ENCODE measurements around the gene LRMDA. TPM values are rescaled to one million over a fixed set of nuclear protein-coding genes. Genes with fewer than 3 reads are reported as not detected.

The LRMDA gene
- total RNA-seq, 2 experiments from 2014 or later: not detected

DNA sequence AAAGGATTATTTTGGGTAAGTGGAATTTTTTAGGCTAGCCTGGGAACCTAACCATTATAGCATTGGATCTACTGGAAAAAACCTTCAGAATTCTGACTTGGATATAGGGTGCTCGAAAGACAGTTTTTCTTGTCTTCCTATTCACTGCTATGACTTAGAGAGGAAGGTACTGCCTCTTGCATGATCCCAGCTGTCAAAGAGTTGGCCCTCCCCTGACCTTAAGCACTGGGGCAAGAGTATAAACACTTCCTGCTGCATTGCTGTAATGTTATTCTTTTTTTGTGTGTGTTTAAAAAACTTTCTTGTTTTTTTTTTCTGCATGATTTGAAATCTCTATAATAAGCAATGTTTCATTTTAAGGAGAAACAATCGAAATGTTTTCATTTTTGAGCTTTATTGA lies 113.0 kb downstream of the LRMDA start:
- peaks cover 38% of the 10 kb centered on the region for H3K27me3 Mint-ChIP-seq

DNA sequence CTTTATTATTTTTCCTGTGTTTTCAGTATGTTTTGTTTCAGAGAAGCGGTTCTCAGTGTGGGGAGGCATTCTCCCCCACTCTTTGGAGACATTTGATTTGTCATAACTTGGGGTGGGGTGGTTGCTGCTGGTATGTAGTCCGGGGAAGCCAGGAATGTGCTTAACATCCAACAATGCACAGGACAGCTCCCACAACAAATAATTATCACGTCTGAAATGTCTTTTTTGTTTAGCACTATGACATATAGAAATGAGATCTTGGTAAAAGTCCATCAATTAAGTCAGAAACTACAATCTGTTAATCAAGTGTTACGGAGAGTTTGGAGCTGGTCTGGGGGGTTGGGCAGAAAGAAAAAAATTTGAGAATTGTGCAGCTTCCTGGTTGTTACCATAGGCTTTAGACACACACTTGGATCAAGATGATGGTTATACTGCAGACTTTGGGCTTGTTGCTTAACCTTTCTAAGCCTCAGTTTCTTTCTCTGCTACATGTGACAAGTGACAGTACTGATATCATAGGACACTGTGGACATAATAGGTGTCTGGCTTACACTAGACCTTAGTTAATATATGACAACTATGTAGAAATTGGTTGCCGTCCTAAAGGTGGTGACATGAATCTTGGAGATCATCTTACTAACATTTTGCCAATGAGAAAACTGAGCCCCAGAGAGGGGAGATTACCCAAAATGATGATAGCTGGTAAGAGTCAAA lies 113.7 kb downstream of the LRMDA start:
- no peaks in the 10 kb centered on the region for H3K9me3 Mint-ChIP-seq
- H3K4me1 ChIP-seq (ENCODE audit: insufficient read depth, low read length): no peaks in the 10 kb centered on the region
- no peak overlapping the region for H3K27ac Mint-ChIP-seq
- H3K9me3 ChIP-seq (ENCODE audit: control insufficient read depth in 1 of 2, insufficient read depth in 1 of 2, low read length in 2 of 2): no peaks in the 10 kb centered on the region
- peaks cover 38% of the 10 kb centered on the region for H3K27me3 Mint-ChIP-seq
- no peak overlapping the region for H3K4me3 ChIP-seq (ENCODE audit: low read length)
- no peaks in the 10 kb centered on the region for H3K4me1 Mint-ChIP-seq (ENCODE audit: low read depth)
- no peak overlapping the region for H3K4me3 Mint-ChIP-seq
- no peak for ATAC-seq (ENCODE audit: poor library complexity)
- CTCF ChIA-PET: no interaction called here
- POLR2A ChIA-PET: no interaction called here
- H3K27ac ChIP-seq (ENCODE audit: low read depth in 1 of 2, low read length in 2 of 2): no peak overlapping the region
- no peak for DNase-seq
- no peaks in the 10 kb centered on the region for H3K36me3 ChIP-seq (ENCODE audit: insufficient read depth, low read length)
- peaks cover 0 to 3% of the 10 kb centered on the region in 2 experiments for H3K27me3 ChIP-seq (ENCODE audit: control insufficient read depth in 1 of 2, insufficient read depth in 2 of 2, low read length in 2 of 2)
- TF ChIP-seq, protein P1, sequence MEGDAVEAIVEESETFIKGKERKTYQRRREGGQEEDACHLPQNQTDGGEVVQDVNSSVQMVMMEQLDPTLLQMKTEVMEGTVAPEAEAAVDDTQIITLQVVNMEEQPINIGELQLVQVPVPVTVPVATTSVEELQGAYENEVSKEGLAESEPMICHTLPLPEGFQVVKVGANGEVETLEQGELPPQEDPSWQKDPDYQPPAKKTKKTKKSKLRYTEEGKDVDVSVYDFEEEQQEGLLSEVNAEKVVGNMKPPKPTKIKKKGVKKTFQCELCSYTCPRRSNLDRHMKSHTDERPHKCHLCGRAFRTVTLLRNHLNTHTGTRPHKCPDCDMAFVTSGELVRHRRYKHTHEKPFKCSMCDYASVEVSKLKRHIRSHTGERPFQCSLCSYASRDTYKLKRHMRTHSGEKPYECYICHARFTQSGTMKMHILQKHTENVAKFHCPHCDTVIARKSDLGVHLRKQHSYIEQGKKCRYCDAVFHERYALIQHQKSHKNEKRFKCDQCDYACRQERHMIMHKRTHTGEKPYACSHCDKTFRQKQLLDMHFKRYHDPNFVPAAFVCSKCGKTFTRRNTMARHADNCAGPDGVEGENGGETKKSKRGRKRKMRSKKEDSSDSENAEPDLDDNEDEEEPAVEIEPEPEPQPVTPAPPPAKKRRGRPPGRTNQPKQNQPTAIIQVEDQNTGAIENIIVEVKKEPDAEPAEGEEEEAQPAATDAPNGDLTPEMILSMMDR (IDR thresholded peaks at IDR 0.05): no peak
- H3K36me3 Mint-ChIP-seq (ENCODE audit: low read depth): no peaks in the 10 kb centered on the region
- intact Hi-C loops (cut with DNase I, micrococcal nuclease): no loop called here

More for the DNA sequence above, 113.0 kb downstream of the LRMDA start:
- no peak overlapping the region for H3K4me3 Mint-ChIP-seq
- intact Hi-C loops (cut with DNase I, micrococcal nuclease): no loop called here
- POLR2A ChIA-PET: no interaction called here
- Histone ChIP-seq H3K27me3 (ENCODE audit: control insufficient read depth in 1 of 2, insufficient read depth in 2 of 2, low read length in 2 of 2) (peaks cover 0 to 3% of the 10 kb centered on the region in 2 experiments), H3K36me3 (ENCODE audit: insufficient read depth, low read length) (no peaks in the 10 kb centered on the region), H3K9me3 (ENCODE audit: control insufficient read depth in 1 of 2, insufficient read depth in 1 of 2, low read length in 2 of 2) (no peaks in the 10 kb centered on the region), H3K4me1 (ENCODE audit: insufficient read depth, low read length) (no peaks in the 10 kb centered on the region), H3K27ac (ENCODE audit: low read depth in 1 of 2, low read length in 2 of 2) (no peak overlapping the region), H3K4me3 (ENCODE audit: low read length) (no peak overlapping the region)
- H3K36me3 Mint-ChIP-seq (ENCODE audit: low read depth): no peaks in the 10 kb centered on the region
- TF ChIP-seq, protein P1 (IDR thresholded peaks at IDR 0.05): no peak
- no peaks in the 10 kb centered on the region for H3K4me1 Mint-ChIP-seq (ENCODE audit: low read depth)
- ATAC-seq (ENCODE audit: poor library complexity): no peak
- no peak overlapping the region for H3K27ac Mint-ChIP-seq
- no peaks in the 10 kb centered on the region for H3K9me3 Mint-ChIP-seq
- no peak for DNase-seq
- CTCF ChIA-PET: no interaction called here

DNA sequence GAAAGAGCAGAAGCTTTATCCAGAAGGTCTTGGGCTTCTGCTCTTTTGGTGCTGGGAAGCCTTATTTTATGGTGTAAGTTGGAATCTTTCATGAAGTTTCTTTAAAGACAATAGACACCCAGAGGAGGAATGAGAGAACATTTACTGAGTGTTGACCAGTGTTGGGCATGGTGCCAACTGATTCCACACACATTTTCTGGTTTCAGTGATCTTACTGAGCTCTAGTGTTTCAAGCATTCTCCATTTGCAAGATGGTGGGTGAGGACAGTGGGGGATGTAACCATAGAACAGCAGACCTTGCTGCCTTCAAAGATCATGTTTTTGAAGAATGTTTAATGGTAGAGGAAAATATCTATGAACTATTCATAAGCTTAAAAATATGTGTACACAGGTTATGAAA lies 114.6 kb downstream of the LRMDA start:
- H3K4me1 ChIP-seq (ENCODE audit: insufficient read depth, low read length): no peaks in the 10 kb centered on the region
- intact Hi-C loops (cut with DNase I, micrococcal nuclease): no loop called here
- H3K9me3 ChIP-seq (ENCODE audit: control insufficient read depth in 1 of 2, insufficient read depth in 1 of 2, low read length in 2 of 2): no peaks in the 10 kb centered on the region
- Mint-ChIP-seq H3K4me1 (ENCODE audit: low read depth) (no peaks in the 10 kb centered on the region), H3K27me3 (peaks cover 34% of the 10 kb centered on the region), H3K4me3 (no peak overlapping the region), H3K27ac (no peak overlapping the region), H3K9me3 (peaks cover 3% of the 10 kb centered on the region), H3K36me3 (ENCODE audit: low read depth) (no peaks in the 10 kb centered on the region)
- CTCF ChIA-PET: no interaction called here
- peaks cover 0 to 3% of the 10 kb centered on the region in 2 experiments for H3K27me3 ChIP-seq (ENCODE audit: control insufficient read depth in 1 of 2, insufficient read depth in 2 of 2, low read length in 2 of 2)
- H3K27ac ChIP-seq (ENCODE audit: low read depth in 1 of 2, low read length in 2 of 2): no peak overlapping the region
- ATAC-seq (ENCODE audit: poor library complexity): no peak
- H3K36me3 ChIP-seq (ENCODE audit: insufficient read depth, low read length): no peaks in the 10 kb centered on the region
- TF ChIP-seq, protein P1 (IDR thresholded peaks at IDR 0.05): no peak
- H3K4me3 ChIP-seq (ENCODE audit: low read length): no peak overlapping the region
- POLR2A ChIA-PET: no interaction called here
- DNase-seq: no peak
